Fibroblast of upper back skin (primary cell): Measurements from ENCODE around the gene SRC.
"Not testable (repeated sequence)": the region's sequence is repeated elsewhere in the genome, so short reads cannot be mapped to it uniquely, and the experiment has no call there.

Experiments
- DNase-seq: peaks from one replicate; pipeline ENCODE4 v3.0.0-alpha.2; 2013

The SRC gene

GRCh38 chr20:37337208-37337991 lies 8.5 kb upstream of the SRC start:
- no peak for DNase-seq

DNA sequence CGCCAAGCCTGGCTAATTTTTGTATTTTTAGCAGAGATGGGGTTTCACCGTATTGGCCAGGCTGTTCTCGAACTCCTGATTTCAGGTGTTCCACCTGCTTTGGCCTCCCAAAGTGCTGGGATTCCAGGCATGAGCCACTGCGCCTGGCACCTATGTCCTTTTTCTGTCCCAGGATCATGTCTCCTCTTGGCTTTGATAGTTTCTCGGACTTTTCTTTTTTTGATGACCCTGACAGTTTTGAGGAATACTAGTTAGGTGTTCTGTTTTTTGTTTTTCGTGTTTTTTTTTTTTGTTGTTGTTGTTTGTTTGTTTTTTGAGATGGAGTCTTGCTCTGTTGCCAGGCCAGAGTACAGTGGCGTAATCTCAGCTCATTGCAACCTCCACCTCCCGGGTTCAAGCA lies 7.6 kb upstream of the SRC start:
- not testable (repeated sequence) for DNase-seq

- DNase-seq = no peak
Measured at GRCh38 chr20:37339208-37339607, 6.7 kb upstream of the SRC start.

DNA sequence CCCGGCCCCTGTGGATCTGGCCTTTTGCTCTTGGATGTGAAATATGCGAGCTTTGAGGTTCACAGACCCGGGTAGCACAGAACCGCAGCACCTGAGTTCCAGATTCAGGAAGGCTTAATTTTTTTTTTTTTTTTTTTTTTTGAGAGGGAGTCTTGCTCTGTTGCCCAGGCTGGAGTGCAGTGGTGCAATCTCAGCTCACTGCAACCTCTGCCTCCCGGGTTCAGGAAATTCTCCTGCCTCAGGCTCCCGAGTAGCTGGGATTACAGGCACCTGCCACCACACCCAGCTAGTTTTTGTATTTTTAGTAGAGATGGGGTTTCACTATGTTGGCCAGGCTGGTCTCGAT lies 6.2 kb upstream of the SRC start:
- not testable (repeated sequence) for DNase-seq

GRCh38 chr20:37340998-37341397 lies 4.9 kb upstream of the SRC start:
- no peak for DNase-seq

GRCh38 chr20:37341632-37342031 lies 4.3 kb upstream of the SRC start:
- DNase-seq = no peak

DNA sequence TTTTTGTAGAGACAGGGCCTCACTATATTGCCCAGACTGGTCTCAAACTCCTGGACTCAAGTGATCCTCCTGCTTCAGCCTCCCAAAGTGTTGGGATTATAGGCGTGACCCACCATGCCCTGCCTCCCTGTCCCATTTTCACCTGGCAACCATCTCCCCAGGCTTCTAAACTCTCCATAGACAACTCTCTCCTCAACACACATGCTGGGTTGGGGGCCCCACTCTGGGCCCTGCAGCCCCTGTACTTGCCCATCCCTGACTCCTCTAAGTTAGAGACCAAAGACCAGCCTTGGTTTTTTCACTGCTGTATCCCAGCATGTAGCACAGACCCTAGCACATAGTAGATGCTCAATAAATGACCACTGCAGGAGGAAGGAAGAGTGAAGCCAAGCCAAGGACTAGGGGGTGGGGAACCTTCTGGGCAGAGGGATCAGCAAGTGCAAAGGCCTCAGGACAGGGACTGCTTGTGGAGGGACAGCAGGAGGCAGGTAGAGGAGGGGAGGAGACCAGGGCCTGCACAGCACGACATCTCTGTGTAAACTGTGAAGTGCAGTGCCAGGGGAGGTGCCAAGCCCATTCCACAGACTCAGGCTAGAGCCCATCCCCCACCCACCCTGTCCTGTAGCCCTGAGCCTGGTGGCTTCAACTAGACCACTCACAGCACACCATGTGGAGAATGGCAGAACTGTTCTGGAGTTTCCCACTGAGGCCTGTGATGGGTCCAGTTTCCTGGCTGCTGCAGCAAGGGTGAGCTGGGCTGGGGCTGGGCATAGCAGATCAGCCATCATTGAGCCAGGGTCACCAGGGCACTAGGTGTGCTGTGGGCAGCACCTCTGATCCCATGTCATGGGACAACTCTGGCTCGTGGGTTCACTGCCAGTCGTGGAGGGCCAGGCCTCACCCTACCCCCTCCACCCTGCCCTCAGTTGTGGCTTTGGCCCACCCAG lies 3.4 kb upstream of the SRC start:
- no peak for DNase-seq

- no peak for DNase-seq
Measured at GRCh38 chr20:37343212-37343993, 2.5 kb upstream of the SRC start.

DNA sequence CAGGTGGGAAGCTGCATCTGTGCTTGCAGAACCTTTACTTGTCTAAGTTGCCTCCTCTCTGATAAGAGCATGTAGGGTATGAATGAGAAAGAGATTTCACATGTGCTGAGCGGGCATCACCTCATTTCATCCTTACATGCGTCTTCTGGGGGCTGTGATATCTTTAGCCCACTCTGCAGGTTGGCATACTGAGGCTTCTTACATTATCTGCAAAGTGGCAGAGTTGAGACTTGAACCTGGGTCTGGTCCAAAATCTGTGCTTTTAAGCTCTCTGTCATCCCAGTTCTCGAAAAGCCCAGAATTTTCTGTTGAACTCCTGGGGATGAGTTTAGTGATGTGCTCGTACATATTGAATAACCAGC lies 2.0 kb upstream of the SRC start:
- DNase-seq = no peak

GRCh38 chr20:37344506-37345338 lies 1.2 kb upstream of the SRC start:
- DNase-seq = no peak

GRCh38 chr20:37346236-37346534 lies 245 bp downstream of the SRC start:
- DNase-seq = no peak

DNA sequence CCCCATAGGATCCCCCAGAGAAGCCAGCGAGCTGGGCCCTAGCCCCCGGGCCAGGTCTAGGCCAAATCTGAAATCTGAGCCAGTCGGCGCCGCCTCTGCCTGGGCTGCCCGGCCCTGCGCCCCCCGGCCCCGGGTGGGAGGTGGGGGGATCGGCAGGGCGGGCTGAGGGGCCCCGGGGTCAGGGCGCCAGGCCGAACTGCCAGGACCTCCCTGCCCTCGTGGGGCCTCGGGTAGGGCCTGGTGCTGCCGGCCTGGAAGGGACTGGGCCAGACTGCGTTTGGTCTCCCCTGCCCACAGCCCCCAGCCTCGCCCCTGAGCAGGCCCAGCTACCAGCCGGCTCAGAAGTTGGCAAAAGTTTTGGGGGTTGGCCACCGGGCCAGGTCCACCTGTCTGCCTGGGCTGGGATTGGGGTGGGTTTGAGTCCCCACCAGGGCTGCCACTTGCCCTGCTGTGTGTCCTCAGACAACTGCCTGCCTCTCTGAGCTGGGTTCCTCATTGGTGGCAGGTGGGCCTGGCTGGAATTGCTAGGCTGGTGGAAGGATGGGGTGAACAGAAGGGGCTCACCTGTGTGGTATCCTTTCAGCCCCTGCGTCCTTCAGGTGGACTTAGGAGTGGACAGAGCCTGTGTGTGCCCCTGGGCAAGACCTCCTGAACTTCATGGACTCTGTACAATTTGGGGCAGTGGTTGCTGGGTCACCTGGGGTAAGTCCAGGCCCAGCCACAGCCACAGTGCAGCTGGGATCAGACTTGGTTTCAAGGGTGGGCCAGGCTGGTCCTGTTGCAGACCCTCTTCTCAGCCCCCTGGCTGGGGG lies 801 bp downstream of the SRC start:
- no peak for DNase-seq

- DNase-seq = no peak
Measured at GRCh38 chr20:37347347-37347823, 1.4 kb downstream of the SRC start.

DNA sequence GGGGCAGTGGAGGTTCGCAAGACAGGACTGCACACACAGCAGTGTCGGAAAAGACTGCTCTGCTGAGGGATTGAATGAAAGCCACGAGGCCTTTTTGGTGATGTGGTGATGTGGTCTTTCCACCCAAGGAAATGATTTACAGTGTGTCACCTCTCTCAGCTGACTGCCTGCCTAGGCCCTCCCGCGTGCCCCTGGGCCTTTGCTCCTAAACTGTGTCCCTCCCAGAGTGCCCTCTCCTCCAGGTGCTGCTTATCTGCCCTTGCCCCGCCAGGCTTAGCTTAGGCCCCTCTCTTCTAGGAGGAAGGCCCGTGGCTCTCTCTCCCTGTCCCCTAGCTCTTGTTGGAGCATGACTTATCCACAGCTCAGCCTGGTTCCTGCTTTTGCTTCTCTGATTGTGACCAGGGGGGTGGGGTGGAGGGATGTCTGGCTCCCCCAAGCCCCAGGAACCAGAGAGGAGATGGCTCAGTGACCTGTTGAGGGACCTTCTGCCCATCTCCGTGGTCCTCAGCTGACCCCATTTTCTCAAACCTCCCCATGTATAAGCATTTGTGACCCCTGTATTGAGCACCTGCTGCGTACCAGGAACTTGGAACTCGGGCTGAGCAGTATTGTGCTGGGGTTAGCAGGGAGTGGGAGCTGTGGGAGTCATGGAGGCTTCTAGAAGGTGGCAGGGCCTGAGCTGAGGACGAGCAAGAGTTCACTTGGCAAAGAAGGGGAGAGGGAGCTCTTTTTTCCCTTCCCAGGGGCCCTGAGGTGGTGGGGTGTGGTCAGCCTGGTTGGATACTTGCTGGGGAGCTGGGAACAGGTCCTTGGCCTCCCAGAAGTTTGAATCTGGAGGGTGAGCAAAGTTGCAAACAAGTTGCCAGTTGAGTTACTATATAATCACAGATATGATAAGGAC lies 2.2 kb downstream of the SRC start:
- DNase-seq = no peak

GRCh38 chr20:37348792-37349516 lies 3.0 kb downstream of the SRC start:
- no peak for DNase-seq

DNA sequence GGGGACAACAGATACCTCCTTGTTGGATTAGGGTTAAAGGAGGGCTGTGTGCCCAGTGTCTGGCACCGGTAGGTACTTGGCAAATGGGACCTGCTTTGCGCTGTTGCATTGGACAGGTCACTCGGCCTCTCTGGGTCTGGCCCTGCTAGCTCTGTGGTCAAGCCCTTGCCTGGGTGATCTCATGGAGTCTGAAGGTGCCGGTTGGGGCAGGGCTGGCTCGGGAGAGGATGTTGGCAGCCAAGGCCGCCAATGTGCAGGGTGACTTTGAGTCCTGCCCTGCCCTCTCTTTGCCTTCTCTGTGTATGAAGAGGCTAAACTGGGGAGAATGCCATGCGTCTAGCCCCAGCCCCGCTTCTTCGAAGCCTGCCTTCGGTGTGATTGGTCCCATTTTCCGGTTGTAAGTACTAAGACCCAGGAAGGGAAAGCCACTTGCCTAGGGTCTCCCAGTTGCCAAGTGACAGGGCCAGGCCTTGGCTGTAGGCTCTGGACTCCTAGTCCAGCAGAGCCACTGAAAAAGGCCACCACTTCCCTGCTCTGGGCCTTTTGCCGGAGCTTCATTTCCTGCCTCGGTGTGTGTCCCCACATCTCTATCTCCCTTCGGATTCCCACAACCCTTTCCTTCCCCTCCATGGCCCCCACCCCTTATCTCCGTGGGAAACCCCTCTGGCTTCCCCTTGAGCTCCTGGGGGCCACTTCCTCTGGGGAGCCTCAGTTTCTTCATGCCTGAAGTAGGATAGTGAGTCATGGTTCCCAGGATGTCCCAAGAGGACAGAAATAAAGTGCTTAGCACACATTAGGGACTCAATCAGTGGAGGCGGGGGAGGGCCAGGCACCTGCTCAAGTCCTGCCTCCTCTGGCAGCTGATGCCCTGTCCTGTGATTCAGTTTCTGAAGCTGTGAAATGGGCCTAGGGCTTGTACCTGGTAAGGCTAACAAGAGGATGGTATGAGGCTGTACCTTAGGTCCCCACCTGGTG lies 3.9 kb downstream of the SRC start:
- DNase-seq = no peak

- no peak for DNase-seq
Measured at GRCh38 chr20:37350649-37351574, 5.0 kb downstream of the SRC start.
